ENCODE data around the gene STRN4. TPM values are rescaled to one million over a fixed set of nuclear protein-coding genes. Genes with fewer than 3 reads are reported as not detected.
A peak's percentile ranks its signal among the peaks of the same experiment; 100 is the strongest.

Gene STRN4
- total RNA-seq, 2 experiments from 2014 or later = 75.1 to 78.5 TPM

DNA sequence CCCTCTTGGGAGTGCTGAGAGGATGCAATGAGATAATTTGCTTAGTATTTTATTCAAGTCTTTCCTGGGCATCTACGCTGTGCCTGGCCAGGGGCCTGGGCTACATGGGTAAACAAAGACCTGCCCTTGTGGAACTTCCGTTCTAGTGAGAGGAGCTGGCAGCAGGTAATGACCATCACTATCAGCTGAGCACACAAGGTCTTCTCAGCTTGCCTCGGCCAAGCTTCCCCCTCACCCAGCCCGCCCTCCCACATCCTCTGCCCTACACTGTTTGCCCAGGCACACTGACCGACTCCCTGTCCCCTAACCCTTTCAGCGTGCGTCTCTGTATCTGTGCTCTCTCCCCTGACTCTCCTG lies 9.0 kb downstream of the STRN4 start:
- Mint-ChIP-seq H3K27ac (no peak overlapping the region), H3K27me3 (no peaks in the 10 kb centered on the region), H3K4me1 (peaks cover 19% of the 10 kb centered on the region), H3K4me3 (no peak overlapping the region), H3K36me3 (ENCODE audit: low read depth) (peaks cover 41% of the 10 kb centered on the region), H3K9me3 (no peaks in the 10 kb centered on the region)
- ChIA-PET POLR2A (interaction anchor here (1.0 kb wide), 1 partner anchor 8 kb away, joined by 3 read pairs; the partner anchor contains the start of gene FKRP), CTCF (interaction anchor here (1.4 kb wide), 1 partner anchor 16 kb away, joined by 3 read pairs; no protein-coding TSS in a partner anchor)
- no peak for DNase-seq

- Mint-ChIP-seq H3K9me3 (no peaks in the 10 kb centered on the region), H3K36me3 (ENCODE audit: low read depth) (peaks cover 41% of the 10 kb centered on the region), H3K4me1 (peaks cover 19% of the 10 kb centered on the region), H3K27ac (no peak overlapping the region), H3K27me3 (no peaks in the 10 kb centered on the region), H3K4me3 (no peak overlapping the region)
- POLR2A ChIA-PET = interaction anchor here (1.0 kb wide), 1 partner anchor 9 kb away, joined by 3 read pairs; the partner anchor contains the start of gene FKRP
- no peak for DNase-seq
- CTCF ChIA-PET = interaction anchor here (1.4 kb wide), 1 partner anchor 17 kb away, joined by 3 read pairs; no protein-coding TSS in a partner anchor
Measured at GRCh38 chr19:46736531-46737297, 9.5 kb downstream of the STRN4 start.

- POLR2A ChIA-PET = no interaction called here
- Mint-ChIP-seq H3K27me3 (no peaks in the 10 kb centered on the region), H3K4me3 (no peak overlapping the region), H3K27ac (no peak overlapping the region), H3K36me3 (ENCODE audit: low read depth) (peaks cover 49% of the 10 kb centered on the region), H3K4me1 (peaks cover 28% of the 10 kb centered on the region), H3K9me3 (no peaks in the 10 kb centered on the region)
- CTCF ChIA-PET = interaction anchor here (1.3 to 2.2 kb wide), 2 partner anchors 16 to 29 kb away, joined by 4 to 10 read pairs; no protein-coding TSS in a partner anchor
- DNase-seq = no peak
Measured at GRCh38 chr19:46733690-46734292, 12.5 kb downstream of the STRN4 start.

DNA sequence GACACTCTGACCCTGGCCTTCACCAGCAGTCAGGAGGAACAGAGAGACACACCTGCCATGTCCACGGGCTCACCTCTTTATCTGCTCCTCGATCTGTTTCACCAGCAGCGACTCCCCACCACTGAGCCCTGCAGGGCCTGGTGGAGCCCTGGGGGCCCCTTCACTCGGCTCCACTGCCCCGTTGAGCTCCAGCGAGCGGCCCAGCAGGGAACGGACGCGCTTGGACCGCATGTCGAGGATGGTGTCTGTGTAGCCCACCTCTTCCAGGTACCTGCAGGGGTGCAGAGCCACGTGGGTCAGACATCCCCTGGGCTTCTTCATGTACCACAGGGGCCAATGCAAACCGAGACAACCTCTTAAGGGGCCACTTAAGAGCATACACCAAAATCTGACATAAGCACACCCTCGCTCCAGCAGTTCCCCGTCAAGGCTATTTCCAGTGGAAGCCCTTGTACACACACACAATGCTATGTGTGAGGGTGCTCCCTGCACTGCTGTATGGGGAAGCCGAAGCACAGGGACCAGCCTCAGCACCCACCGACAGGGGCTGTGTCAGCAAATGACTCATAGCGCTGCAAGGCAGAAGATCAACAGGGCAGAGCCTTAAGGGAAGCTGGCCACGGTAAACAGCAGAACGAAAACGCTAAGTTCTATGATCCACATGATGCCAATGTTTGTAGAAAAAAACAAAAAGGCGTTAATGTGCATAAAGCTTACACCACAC lies 13.1 kb downstream of the STRN4 start:
- Mint-ChIP-seq H3K4me1 (peaks cover 31% of the 10 kb centered on the region), H3K27me3 (no peaks in the 10 kb centered on the region), H3K4me3 (no peak overlapping the region), H3K27ac (no peak overlapping the region), H3K9me3 (no peaks in the 10 kb centered on the region), H3K36me3 (ENCODE audit: low read depth) (peaks cover 50% of the 10 kb centered on the region)
- POLR2A ChIA-PET = no interaction called here
- CTCF ChIA-PET = interaction anchor here (1.3 to 2.2 kb wide), 2 partner anchors 17 to 29 kb away, joined by 4 to 10 read pairs; no protein-coding TSS in a partner anchor
- DNase-seq = no peak

- Mint-ChIP-seq H3K9me3 (no peaks in the 10 kb centered on the region), H3K27me3 (no peaks in the 10 kb centered on the region), H3K4me3 (no peak overlapping the region), H3K27ac (no peak overlapping the region), H3K36me3 (ENCODE audit: low read depth) (peaks cover 53% of the 10 kb centered on the region), H3K4me1 (peaks cover 31% of the 10 kb centered on the region)
- no peak for DNase-seq
- ChIA-PET POLR2A (interaction anchor here (0.8 kb wide), 1 partner anchor 17 kb away, joined by 3 read pairs; no protein-coding TSS in a partner anchor), CTCF (interaction anchor here (0.6 to 2.3 kb wide), 3 partner anchors 10 to 95 kb away, joined by 3 to 12 read pairs (median 5); no protein-coding TSS in a partner anchor)
Measured at GRCh38 chr19:46732172-46732938, 13.9 kb downstream of the STRN4 start.

DNA sequence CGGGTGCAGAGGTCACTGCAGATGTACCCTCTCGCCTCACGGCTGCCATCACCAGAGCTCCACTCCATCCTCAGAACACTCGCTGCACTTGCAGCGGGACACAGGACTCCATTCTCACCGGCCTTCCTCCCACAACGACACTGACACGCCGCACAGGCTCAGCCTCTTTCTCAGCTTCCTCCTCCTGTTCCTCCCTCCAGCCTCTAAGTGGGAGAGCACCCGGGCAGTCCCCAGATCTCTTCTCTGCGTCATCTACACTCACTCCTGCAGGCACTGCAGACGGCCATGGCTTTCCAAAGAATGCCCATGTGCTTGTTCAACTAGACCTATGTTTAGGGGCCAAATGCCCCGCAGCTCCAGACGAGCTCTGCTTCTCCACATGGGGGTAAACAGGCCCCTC lies 14.7 kb downstream of the STRN4 start:
- Mint-ChIP-seq H3K9me3 (no peaks in the 10 kb centered on the region), H3K36me3 (ENCODE audit: low read depth) (peaks cover 55% of the 10 kb centered on the region), H3K4me3 (no peak overlapping the region), H3K4me1 (peaks cover 31% of the 10 kb centered on the region), H3K27ac (no peak overlapping the region), H3K27me3 (no peaks in the 10 kb centered on the region)
- no peak for DNase-seq
- CTCF ChIA-PET = interaction anchor here (0.6 to 2.3 kb wide), 5 partner anchors 11 to 189 kb away, joined by 3 to 12 read pairs (median 3); no protein-coding TSS in a partner anchor
- POLR2A ChIA-PET = interaction anchor here (0.8 to 1.4 kb wide), 3 partner anchors 14 to 40 kb away, joined by 3 read pairs; no protein-coding TSS in a partner anchor

GRCh38 chr19:46731007-46731501 lies 15.2 kb downstream of the STRN4 start:
- H3K4me1 Mint-ChIP-seq = peaks cover 31% of the 10 kb centered on the region
- H3K27me3 Mint-ChIP-seq = no peaks in the 10 kb centered on the region
- CTCF ChIA-PET = interaction anchor here (0.7 to 5.9 kb wide), 7 partner anchors 11 to 190 kb away, joined by 3 to 53 read pairs (median 3); no protein-coding TSS in a partner anchor
- no peak for DNase-seq
- no peaks in the 10 kb centered on the region for H3K9me3 Mint-ChIP-seq
- H3K27ac Mint-ChIP-seq = no peak overlapping the region
- H3K36me3 Mint-ChIP-seq (ENCODE audit: low read depth) = peaks cover 60% of the 10 kb centered on the region
- POLR2A ChIA-PET = interaction anchor here (0.8 to 6.5 kb wide), 6 partner anchors 13 to 40 kb away, joined by 3 to 38 read pairs (median 3); partner anchors contain the start of gene PRKD2
- H3K4me3 Mint-ChIP-seq = no peak overlapping the region

GRCh38 chr19:46730595-46730994 lies 15.7 kb downstream of the STRN4 start:
- no peak for DNase-seq
- no peaks in the 10 kb centered on the region for H3K27me3 Mint-ChIP-seq
- POLR2A ChIA-PET = interaction anchor here (0.9 to 6.5 kb wide), 4 partner anchors 13 to 28 kb away, joined by 3 to 38 read pairs (median 4); partner anchors contain the start of gene PRKD2
- H3K27ac Mint-ChIP-seq = no peak overlapping the region
- CTCF ChIA-PET = interaction anchor here (0.7 to 5.9 kb wide), 6 partner anchors 12 to 114 kb away, joined by 3 to 53 read pairs (median 4); no protein-coding TSS in a partner anchor
- peaks cover 31% of the 10 kb centered on the region for H3K4me1 Mint-ChIP-seq
- no peak overlapping the region for H3K4me3 Mint-ChIP-seq
- H3K9me3 Mint-ChIP-seq = no peaks in the 10 kb centered on the region
- H3K36me3 Mint-ChIP-seq (ENCODE audit: low read depth) = peaks cover 64% of the 10 kb centered on the region

GRCh38 chr19:46730187-46730586 lies 16.1 kb downstream of the STRN4 start:
- no peak overlapping the region for H3K27ac Mint-ChIP-seq
- CTCF ChIA-PET = interaction anchor here (1.0 to 5.9 kb wide), 7 partner anchors 12 to 257 kb away, joined by 3 to 53 read pairs (median 4); no protein-coding TSS in a partner anchor
- peaks cover 31% of the 10 kb centered on the region for H3K4me1 Mint-ChIP-seq
- H3K9me3 Mint-ChIP-seq = no peaks in the 10 kb centered on the region
- H3K36me3 Mint-ChIP-seq (ENCODE audit: low read depth) = peaks cover 66% of the 10 kb centered on the region
- H3K4me3 Mint-ChIP-seq = no peak overlapping the region
- DNase-seq = no peak
- POLR2A ChIA-PET = interaction anchor here (0.9 to 6.5 kb wide), 4 partner anchors 12 to 28 kb away, joined by 3 to 38 read pairs (median 4); partner anchors contain the start of gene PRKD2
- no peaks in the 10 kb centered on the region for H3K27me3 Mint-ChIP-seq

GRCh38 chr19:46729696-46730095 lies 16.6 kb downstream of the STRN4 start:
- H3K9me3 Mint-ChIP-seq = no peaks in the 10 kb centered on the region
- DNase-seq = no peak
- POLR2A ChIA-PET = interaction anchor here (0.9 to 6.5 kb wide), 5 partner anchors 12 to 68 kb away, joined by 3 to 38 read pairs (median 5); partner anchors contain the start of genes DACT3 and PRKD2
- H3K4me3 Mint-ChIP-seq = no peak overlapping the region
- H3K27ac Mint-ChIP-seq = no peak overlapping the region
- H3K4me1 Mint-ChIP-seq = peaks cover 31% of the 10 kb centered on the region
- H3K27me3 Mint-ChIP-seq = no peaks in the 10 kb centered on the region
- H3K36me3 Mint-ChIP-seq (ENCODE audit: low read depth) = peaks cover 67% of the 10 kb centered on the region
- CTCF ChIA-PET = interaction anchor here (0.7 to 5.9 kb wide), 13 partner anchors 12 to 258 kb away, joined by 3 to 53 read pairs (median 4); no protein-coding TSS in a partner anchor

DNA sequence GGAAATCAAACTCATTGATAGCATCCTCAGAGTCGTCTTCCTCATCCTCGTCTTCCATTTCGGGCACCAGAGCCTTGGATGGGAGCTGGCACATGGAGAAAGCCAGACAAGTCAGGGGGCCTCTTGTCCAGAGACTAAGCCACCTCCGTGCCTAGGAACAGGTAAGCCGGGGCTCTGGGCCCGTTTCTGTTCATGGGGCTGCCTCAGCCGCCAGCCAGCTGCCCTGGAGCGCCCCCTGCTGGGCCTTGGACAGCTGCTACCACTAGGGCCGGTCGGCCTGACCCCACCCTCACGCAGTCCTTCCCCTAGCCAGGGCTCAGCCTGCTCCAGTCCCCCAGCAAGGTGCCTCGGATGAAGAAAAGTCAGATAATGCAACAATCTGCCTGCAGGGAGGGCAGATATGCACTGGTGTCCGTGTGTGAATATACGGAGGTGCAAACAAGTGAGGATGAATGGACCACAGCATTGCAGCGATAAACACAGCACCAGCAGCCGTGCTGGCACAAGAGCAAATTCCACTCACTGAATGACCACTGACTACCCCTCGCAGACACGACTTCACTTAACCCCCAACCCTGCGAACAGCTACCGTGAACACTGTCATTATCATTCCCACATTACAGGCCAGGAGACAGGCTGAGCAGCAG lies 17.4 kb downstream of the STRN4 start:
- Mint-ChIP-seq H3K9me3 (no peaks in the 10 kb centered on the region), H3K4me3 (no peak overlapping the region), H3K27ac (no peak overlapping the region), H3K36me3 (ENCODE audit: low read depth) (peaks cover 68% of the 10 kb centered on the region), H3K27me3 (no peaks in the 10 kb centered on the region), H3K4me1 (peaks cover 31% of the 10 kb centered on the region)
- DNase-seq = peak; percentile 85
- CTCF ChIA-PET = interaction anchor here (0.7 to 5.9 kb wide), 21 partner anchors 10 to 259 kb away, joined by 3 to 53 read pairs (median 4); partner anchors contain the start of gene DACT3
- POLR2A ChIA-PET = interaction anchor here (0.6 to 6.5 kb wide), 9 partner anchors 11 to 115 kb away, joined by 3 to 38 read pairs (median 5); partner anchors contain the start of genes DACT3 and PRKD2
